Esophagus mucosa (tissue), 1 donor: ENCODE results near the gene COL4A5. TPM values are rescaled to one million over a fixed set of nuclear protein-coding genes. Genes with fewer than 3 reads are reported as not detected.
A peak's percentile ranks its signal among the peaks of the same experiment; 100 is the strongest.

Experiments
- ATAC-seq: fragments of 200-7000 bp; cut with Tn5 transposase; one replicate; pipeline ENCODE4 v1.9.1; 2020
- total RNA-seq: library from RNA; stranded (reverse); gene quantifications from one replicate; pipeline ENCODE4 v1.2.4, GENCODE V29; 2023
- donor health status: DM: yes; HTN: yes; CAD: no.

The COL4A5 gene
- total RNA-seq, 1 donor from 2014 or later = 18.9 TPM

- ATAC-seq = no peak
Measured at GRCh38 chrX:108642273-108642628, 202.6 kb downstream of the COL4A5 start.

GRCh38 chrX:108664701-108665100, 225.1 kb downstream of the COL4A5 start:
- ATAC-seq = no peak

- ATAC-seq = no peak
Measured at GRCh38 chrX:108666101-108666500, 226.5 kb downstream of the COL4A5 start.

- ATAC-seq = no peak
Measured at GRCh38 chrX:108671526-108671925, 231.9 kb downstream of the COL4A5 start.

- ATAC-seq = no peak
Measured at GRCh38 chrX:108696690-108697089, 257.1 kb downstream of the COL4A5 start.

GRCh38 chrX:108699368-108699767, 259.7 kb downstream of the COL4A5 start:
- ATAC-seq = peak; percentile 48

- no peak for ATAC-seq
Measured at GRCh38 chrX:108701633-108702032, 262.0 kb downstream of the COL4A5 start.

- no peak for ATAC-seq
Measured at GRCh38 chrX:108702530-108702929, 262.9 kb downstream of the COL4A5 start.

- ATAC-seq = no peak
Measured at GRCh38 chrX:108704839-108705238, 265.2 kb downstream of the COL4A5 start.

- ATAC-seq = no peak
Measured at GRCh38 chrX:108712886-108713285, 273.2 kb downstream of the COL4A5 start.

- ATAC-seq = no peak
Measured at GRCh38 chrX:108722561-108722960, 282.9 kb downstream of the COL4A5 start.

GRCh38 chrX:108726748-108727147, 287.1 kb downstream of the COL4A5 start:
- ATAC-seq = no peak

- no peak for ATAC-seq
Measured at GRCh38 chrX:108731153-108731552, 291.5 kb downstream of the COL4A5 start.

- no peak for ATAC-seq
Measured at GRCh38 chrX:108732630-108733321, 293.1 kb downstream of the COL4A5 start.

- ATAC-seq = no peak
Measured at GRCh38 chrX:108734426-108734825, 294.8 kb downstream of the COL4A5 start.

- ATAC-seq = no peak
Measured at GRCh38 chrX:108735091-108735678, 295.5 kb downstream of the COL4A5 start.

- ATAC-seq = no peak
Measured at GRCh38 chrX:108735679-108736508, 296.3 kb downstream of the COL4A5 start.

GRCh38 chrX:108736509-108737479, 297.2 kb downstream of the COL4A5 start, which contains the start of gene IRS4:
Gene IRS4, minus strand, starts transcription at chrX:108736563.
- ATAC-seq = no peak

- ATAC-seq = no peak
Measured at GRCh38 chrX:108737754-108738153, 298.1 kb downstream of the COL4A5 start.

GRCh38 chrX:108740299-108740774, 300.7 kb downstream of the COL4A5 start:
- ATAC-seq = no peak
